Progenitor cell of endocrine pancreas (in vitro differentiated cells): ENCODE measurements around the gene CD28. TPM values are rescaled to one million over a fixed set of nuclear protein-coding genes. Genes with fewer than 3 reads are reported as not detected.

Source experiments
- DNase-seq: peaks from one replicate; pipeline ENCODE4 v3.0.0; 2021; ENCODE audit warnings: low spot score; ENCODE audit not compliant: unreplicated experiment
- H3K27ac Mint-ChIP-seq: 2 replicates; pipeline ENCODE4 v1.8.0; 2021; ENCODE audit warnings: mild to moderate bottlenecking, moderate library complexity, mixed read lengths
- H3K27me3 Mint-ChIP-seq: 2 replicates; pipeline ENCODE4 v1.8.0; 2021; ENCODE audit warnings: mixed read lengths
- H3K36me3 Mint-ChIP-seq: 2 replicates; pipeline ENCODE4 v1.8.0; 2022; ENCODE audit warnings: mixed read lengths; ENCODE audit not compliant: insufficient read depth
- H3K4me1 Mint-ChIP-seq: 2 replicates; pipeline ENCODE4 v1.8.0; 2021; ENCODE audit warnings: low read depth, mixed read lengths
- H3K4me3 Mint-ChIP-seq: 2 replicates; pipeline ENCODE4 v1.8.0; 2021; ENCODE audit warnings: low read depth, mild to moderate bottlenecking, moderate library complexity, mixed read lengths
- H3K9me3 Mint-ChIP-seq: 2 replicates; pipeline ENCODE4 v1.8.0; 2021; ENCODE audit warnings: low read depth, mixed read lengths
- total RNA-seq: library from RNA; stranded (reverse); gene quantifications from 2 replicates; pipeline ENCODE4 v1.2.1, GENCODE V29; 2021
- TF ChIP-seq, protein P1 (sequence below): fragments of 200-600 bp; sonication (generic); IDR thresholded peaks from one replicate; pipeline ENCODE4 v1.5.0; 2021; ENCODE audit warnings: antibody characterized with exemption, mild to moderate bottlenecking; ENCODE audit not compliant: unreplicated experiment

The CD28 gene
- total RNA-seq, 1 donor from 2014 or later: not detected

DNA sequence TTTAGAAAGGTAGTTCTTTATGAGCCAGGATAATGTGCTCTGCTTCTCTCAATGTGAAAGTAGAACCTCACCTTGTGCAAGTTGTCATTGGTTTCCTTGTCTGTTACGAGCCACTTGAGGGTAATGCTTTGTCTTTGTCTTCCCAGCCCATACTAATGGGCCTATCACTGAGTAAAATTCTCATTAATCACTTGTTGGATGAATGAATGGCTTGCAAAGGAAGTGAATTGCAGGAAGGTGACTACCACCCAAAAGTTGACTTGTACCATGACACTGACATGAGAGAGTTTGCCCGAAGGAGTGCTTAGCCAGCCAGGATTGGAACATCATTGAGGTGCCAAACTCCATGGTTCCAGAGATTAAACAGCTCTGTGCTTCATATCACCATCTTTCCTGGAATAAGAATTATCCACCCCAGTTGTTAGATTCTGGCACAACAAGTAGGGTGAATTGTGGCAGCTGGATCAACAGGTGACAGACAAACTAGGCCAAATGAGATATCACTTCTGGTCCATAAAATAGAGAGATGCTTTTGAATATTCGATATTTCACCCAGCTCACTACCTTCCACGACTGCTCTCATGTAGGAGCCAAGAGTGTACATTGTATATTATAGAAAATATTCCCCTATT, 20.5 kb upstream of the CD28 start:
- Mint-ChIP-seq H3K27ac (no peak overlapping the region), H3K4me3 (no peak overlapping the region), H3K27me3 (no peaks in the 10 kb centered on the region), H3K36me3 (no peaks in the 10 kb centered on the region), H3K4me1 (peaks cover 22% of the 10 kb centered on the region), H3K9me3 (no peaks in the 10 kb centered on the region)
- TF ChIP-seq, protein P1, sequence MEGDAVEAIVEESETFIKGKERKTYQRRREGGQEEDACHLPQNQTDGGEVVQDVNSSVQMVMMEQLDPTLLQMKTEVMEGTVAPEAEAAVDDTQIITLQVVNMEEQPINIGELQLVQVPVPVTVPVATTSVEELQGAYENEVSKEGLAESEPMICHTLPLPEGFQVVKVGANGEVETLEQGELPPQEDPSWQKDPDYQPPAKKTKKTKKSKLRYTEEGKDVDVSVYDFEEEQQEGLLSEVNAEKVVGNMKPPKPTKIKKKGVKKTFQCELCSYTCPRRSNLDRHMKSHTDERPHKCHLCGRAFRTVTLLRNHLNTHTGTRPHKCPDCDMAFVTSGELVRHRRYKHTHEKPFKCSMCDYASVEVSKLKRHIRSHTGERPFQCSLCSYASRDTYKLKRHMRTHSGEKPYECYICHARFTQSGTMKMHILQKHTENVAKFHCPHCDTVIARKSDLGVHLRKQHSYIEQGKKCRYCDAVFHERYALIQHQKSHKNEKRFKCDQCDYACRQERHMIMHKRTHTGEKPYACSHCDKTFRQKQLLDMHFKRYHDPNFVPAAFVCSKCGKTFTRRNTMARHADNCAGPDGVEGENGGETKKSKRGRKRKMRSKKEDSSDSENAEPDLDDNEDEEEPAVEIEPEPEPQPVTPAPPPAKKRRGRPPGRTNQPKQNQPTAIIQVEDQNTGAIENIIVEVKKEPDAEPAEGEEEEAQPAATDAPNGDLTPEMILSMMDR: no peak
- no peak for DNase-seq

- no peaks in the 10 kb centered on the region for H3K9me3 Mint-ChIP-seq
- no peak overlapping the region for H3K4me3 Mint-ChIP-seq
- no peak for DNase-seq
- no peak overlapping the region for H3K27ac Mint-ChIP-seq
- peaks cover 26% of the 10 kb centered on the region for H3K4me1 Mint-ChIP-seq
- no peaks in the 10 kb centered on the region for H3K36me3 Mint-ChIP-seq
- H3K27me3 Mint-ChIP-seq: no peaks in the 10 kb centered on the region
- TF ChIP-seq, protein P1: no peak
These were observed 19.3 kb upstream of the CD28 start for GRCh38 chr2:203687165-203687564.

DNA sequence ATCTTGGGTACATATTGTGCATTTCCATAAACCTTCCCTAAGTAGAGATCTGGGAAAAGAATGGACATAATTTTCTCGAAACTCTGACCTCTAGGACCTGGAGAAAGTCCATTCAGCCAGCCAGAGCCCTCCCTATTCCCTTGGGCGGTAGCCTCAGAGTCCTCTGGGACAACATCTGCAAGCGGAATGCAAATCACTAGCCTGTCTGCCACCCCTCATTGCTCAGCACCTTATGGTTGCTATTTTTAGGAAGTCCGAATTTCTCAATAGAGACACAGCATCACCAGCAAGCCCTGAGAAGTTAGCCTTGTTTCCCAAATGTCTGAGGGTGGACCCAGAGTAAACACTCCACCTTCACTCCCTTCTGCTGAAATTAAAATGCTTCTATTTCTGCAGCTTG, 17.6 kb upstream of the CD28 start:
- Mint-ChIP-seq H3K27me3 (no peaks in the 10 kb centered on the region), H3K9me3 (no peaks in the 10 kb centered on the region), H3K4me1 (peaks cover 26% of the 10 kb centered on the region), H3K27ac (no peak overlapping the region), H3K36me3 (no peaks in the 10 kb centered on the region), H3K4me3 (no peak overlapping the region)
- no peak for DNase-seq
- TF ChIP-seq, protein P1: no peak

- Mint-ChIP-seq H3K36me3 (no peaks in the 10 kb centered on the region), H3K27me3 (no peaks in the 10 kb centered on the region), H3K27ac (no peak overlapping the region), H3K4me3 (no peak overlapping the region), H3K9me3 (no peaks in the 10 kb centered on the region), H3K4me1 (peaks cover 21% of the 10 kb centered on the region)
- DNase-seq: no peak
- TF ChIP-seq, protein P1: no peak
These were observed 16.9 kb upstream of the CD28 start for GRCh38 chr2:203689426-203690116.

- Mint-ChIP-seq H3K4me1 (peaks cover 21% of the 10 kb centered on the region), H3K9me3 (no peaks in the 10 kb centered on the region), H3K27ac (no peak overlapping the region), H3K4me3 (no peak overlapping the region), H3K36me3 (no peaks in the 10 kb centered on the region), H3K27me3 (no peaks in the 10 kb centered on the region)
- no peak for DNase-seq
- TF ChIP-seq, protein P1: no peak
These were observed 16.4 kb upstream of the CD28 start for GRCh38 chr2:203690117-203690431.
